Stimulated activated CD4-positive, alpha-beta T cell treated with anti-CD3 and anti-CD28 coated beads, Interleukin-1b, Interleukin-23, amount 100 ng/mL, for 4 hours (primary cell): ENCODE data around the gene THTPA.
A peak's percentile ranks its signal among the peaks of the same experiment; 100 is the strongest.

Source experiments
- DNase-seq, 2 donors: peaks; one replicate each; pipeline ENCODE4 v3.0.0-alpha.2; 2020; ENCODE audit warnings: low read depth in 2 of 2

Gene THTPA

GRCh38 chr14:23551266-23552028 is 4.6 kb upstream of the THTPA start, which contains the start of gene ZFHX2:
TSS of gene ZFHX2 (minus strand) at chr14:23551765. CDS start at chr14:23535325, 16,440 bp downstream.
- DNase-seq: peak; percentile 77 to 82

- DNase-seq: no peak
These were observed 564 bp upstream of the THTPA start for GRCh38 chr14:23555533-23555881.

- no peak for DNase-seq
These were observed 799 bp downstream of the THTPA start for GRCh38 chr14:23556700-23557440.

- DNase-seq: no peak
These were observed 1.4 kb downstream of the THTPA start for GRCh38 chr14:23557521-23557920.

- DNase-seq: no peak
These were observed 1.9 kb downstream of the THTPA start for GRCh38 chr14:23557946-23558345.

GRCh38 chr14:23558346-23559009 is 2.4 kb downstream of the THTPA start:
- no peak for DNase-seq

- DNase-seq: peak; percentile 58 to 65
These were observed 3.2 kb downstream of the THTPA start for GRCh38 chr14:23559010-23559925.

- no peak for DNase-seq
These were observed 4.0 kb downstream of the THTPA start for GRCh38 chr14:23559926-23560520.

- DNase-seq: no peak
These were observed 5.2 kb downstream of the THTPA start for GRCh38 chr14:23561259-23561658.

GRCh38 chr14:23561873-23562821 is 6.1 kb downstream of the THTPA start:
- DNase-seq: no peak

GRCh38 chr14:23562822-23563472 is 6.9 kb downstream of the THTPA start:
- peak; percentile 48 to 64 for DNase-seq

GRCh38 chr14:23563473-23564180 is 7.6 kb downstream of the THTPA start:
- DNase-seq: no peak

- no peak for DNase-seq
These were observed 8.2 kb downstream of the THTPA start for GRCh38 chr14:23564181-23564812.

GRCh38 chr14:23564876-23565275 is 8.8 kb downstream of the THTPA start:
- DNase-seq: no peak

GRCh38 chr14:23565626-23566025 is 9.6 kb downstream of the THTPA start:
- no peak for DNase-seq

- DNase-seq: no peak
These were observed 10.2 kb downstream of the THTPA start for GRCh38 chr14:23566112-23566777.

- no peak for DNase-seq
These were observed 10.7 kb downstream of the THTPA start for GRCh38 chr14:23566778-23567185.
